H9 (cell line): ENCODE results near the gene ZBTB20. TPM values are rescaled to one million over a fixed set of nuclear protein-coding genes. Genes with fewer than 3 reads are reported as not detected.

Source experiments
- DNase-seq: peaks from one replicate; pipeline ENCODE4 v3.0.0-alpha.2; 2017
- H2AFZ ChIP-seq: one replicate; pipeline ENCODE4 v1.6.1; 2013; ENCODE audit warnings: mild to moderate bottlenecking, low read length, control low read depth, moderate library complexity
- H2AK5ac ChIP-seq: 2 replicates; pipeline ENCODE4 v1.6.1; 2013; ENCODE audit warnings: low read length, control low read depth, mixed read lengths; ENCODE audit not compliant: insufficient read length
- H2BK120ac ChIP-seq: one replicate; pipeline ENCODE4 v1.6.1; 2013; ENCODE audit warnings: low read depth, mild to moderate bottlenecking, low read length, control low read depth, inconsistent platforms; ENCODE audit not compliant: poor library complexity, severe bottlenecking
- H2BK12ac ChIP-seq: 2 replicates; pipeline ENCODE4 v1.6.1; 2013; ENCODE audit warnings: low read length, control low read depth, mixed read lengths, low read depth; ENCODE audit not compliant: insufficient read length
- H2BK15ac ChIP-seq: 2 replicates; pipeline ENCODE4 v1.6.1; 2013; ENCODE audit warnings: low read depth, low read length, control low read depth
- H2BK20ac ChIP-seq: one replicate; pipeline ENCODE4 v1.6.1; 2013; ENCODE audit warnings: low read depth, mild to moderate bottlenecking, low read length, control low read depth, inconsistent platforms; ENCODE audit not compliant: poor library complexity, severe bottlenecking
- H2BK5ac ChIP-seq: 2 replicates; pipeline ENCODE4 v1.6.1; 2013; ENCODE audit warnings: low read length, control low read depth, mixed read lengths; ENCODE audit not compliant: insufficient read length
- H3K14ac ChIP-seq: 2 replicates; pipeline ENCODE4 v1.6.1; 2013; ENCODE audit warnings: low read length, control low read depth; ENCODE audit not compliant: insufficient read depth
- H3K18ac ChIP-seq: 2 replicates; pipeline ENCODE4 v1.6.1; 2013; ENCODE audit warnings: low read depth, mild to moderate bottlenecking, mixed read lengths, low read length, control low read depth; ENCODE audit not compliant: insufficient read length
- H3K23ac ChIP-seq: 2 replicates; pipeline ENCODE4 v1.6.1; 2013; ENCODE audit warnings: low read length, control low read depth, mixed read lengths, low read depth; ENCODE audit not compliant: insufficient read length
- H3K23me2 ChIP-seq: 2 replicates; pipeline ENCODE4 v1.6.1; 2013; ENCODE audit warnings: low read depth, mild to moderate bottlenecking, mixed read lengths, low read length, control low read depth; ENCODE audit not compliant: insufficient read length, poor library complexity, severe bottlenecking
- H3K27ac ChIP-seq: 2 replicates; pipeline ENCODE4 v1.5.1; 2013; ENCODE audit warnings: low read length, control low read depth, mixed read lengths, low read depth; ENCODE audit not compliant: insufficient read length
- H3K27me3 ChIP-seq: 2 replicates; pipeline ENCODE4 v1.6.1; 2013; ENCODE audit warnings: low read length, control low read depth, inconsistent platforms; ENCODE audit not compliant: insufficient read depth
- H3K4ac ChIP-seq: 2 replicates; pipeline ENCODE4 v1.6.1; 2013; ENCODE audit warnings: low read depth, mild to moderate bottlenecking, control low read depth, inconsistent platforms, low read length, moderate library complexity
- H3K4me1 ChIP-seq: 2 replicates; pipeline ENCODE4 v1.6.1; 2013; ENCODE audit warnings: low read length, control low read depth, inconsistent platforms; ENCODE audit not compliant: insufficient read depth
- H3K4me2 ChIP-seq: 2 replicates; pipeline ENCODE4 v1.6.1; 2013; ENCODE audit warnings: low read length, control low read depth, mixed read lengths; ENCODE audit not compliant: insufficient read length, insufficient read depth
- H3K56ac ChIP-seq: 2 replicates; pipeline ENCODE4 v1.6.1; 2013; ENCODE audit warnings: low read depth, mild to moderate bottlenecking, mixed read lengths, low read length, control low read depth; ENCODE audit not compliant: insufficient read length
- H3K79me1 ChIP-seq: 2 replicates; pipeline ENCODE4 v1.6.1; 2013; ENCODE audit warnings: low read depth, mild to moderate bottlenecking, moderate library complexity, low read length, control low read depth, inconsistent platforms; ENCODE audit not compliant: insufficient read depth, poor library complexity, severe bottlenecking
- H3K79me2 ChIP-seq: 2 replicates; pipeline ENCODE4 v1.6.1; 2013; ENCODE audit warnings: low read length, control low read depth, inconsistent platforms; ENCODE audit not compliant: insufficient read depth
- H3K9ac ChIP-seq: 2 replicates; pipeline ENCODE4 v1.6.1; 2013; ENCODE audit warnings: low read length, control low read depth, mixed read lengths; ENCODE audit not compliant: insufficient read length; ENCODE audit errors: extremely low read depth
- H3K9me3 ChIP-seq: one replicate; pipeline ENCODE4 v1.6.1; 2013; ENCODE audit warnings: low read depth, low read length, inconsistent platforms; ENCODE audit not compliant: control insufficient read depth
- H3T11ph ChIP-seq: one replicate; pipeline ENCODE4 v1.6.1; 2013; ENCODE audit warnings: mild to moderate bottlenecking, low read length, control low read depth, inconsistent platforms
- H4K20me1 ChIP-seq: one replicate; pipeline ENCODE4 v1.6.1; 2013; ENCODE audit not compliant: control insufficient read depth, insufficient read length, insufficient read depth
- H4K5ac ChIP-seq: 2 replicates; pipeline ENCODE4 v1.6.1; 2013; ENCODE audit warnings: low read depth, mild to moderate bottlenecking, mixed read lengths, low read length, control low read depth; ENCODE audit not compliant: insufficient read length
- H4K8ac ChIP-seq: replicated peaks from 2 replicates; pipeline ENCODE4 v1.6.1; 2013; ENCODE audit warnings: low read length, control low read depth, mixed read lengths, low read depth; ENCODE audit not compliant: insufficient read length
- H4K91ac ChIP-seq: 2 replicates; pipeline ENCODE4 v1.6.1; 2013; ENCODE audit warnings: low read depth, mild to moderate bottlenecking, moderate library complexity, mixed read lengths, low read length, control low read depth; ENCODE audit not compliant: insufficient read length
- H3K27ac Mint-ChIP-seq, 3 experiments: 2 replicates in 2 of 3; 3 replicates in 1 of 3; pipeline ENCODE4 v1.8.0; 2020 to 2021; ENCODE audit warnings: mixed read lengths in 3 of 3, mild to moderate bottlenecking in 1 of 3, moderate library complexity in 1 of 3
- H3K27me3 Mint-ChIP-seq: 2 replicates; pipeline ENCODE4 v1.8.0; 2021; ENCODE audit warnings: low read depth, mild to moderate bottlenecking, moderate library complexity, mixed read lengths
- H3K36me3 Mint-ChIP-seq, 3 experiments: 2 replicates in 2 of 3; 3 replicates in 1 of 3; pipeline ENCODE4 v1.8.0; 2020 to 2021; ENCODE audit warnings: low read depth in 3 of 3, mixed read lengths in 3 of 3; ENCODE audit not compliant: insufficient read depth in 1 of 3
- H3K4me1 Mint-ChIP-seq, 2 experiments: 2 replicates each; pipeline ENCODE4 v1.8.0; 2020; ENCODE audit warnings: mixed read lengths in 2 of 2
- H3K4me3 Mint-ChIP-seq, 2 experiments: 2 replicates in 1 of 2; 3 replicates in 1 of 2; pipeline ENCODE4 v1.8.0; 2020 to 2021; ENCODE audit warnings: mild to moderate bottlenecking in 2 of 2, mixed read lengths in 2 of 2, moderate library complexity in 1 of 2
- H3K9me3 Mint-ChIP-seq, 2 experiments: 2 replicates in 1 of 2; 3 replicates in 1 of 2; pipeline ENCODE4 v1.8.0; 2020; ENCODE audit warnings: mild to moderate bottlenecking in 2 of 2, mixed read lengths in 2 of 2, moderate library complexity in 1 of 2
- CTCF ChIP-seq: fragments of 200-600 bp; sonication (generic); conservative IDR thresholded peaks from 3 replicates; pipeline ENCODE4 v1.8.0; 2021; ENCODE audit warnings: antibody characterized with exemption, mild to moderate bottlenecking
- WGBS: extraction: QIAGEN DNeasy Blood & Tissue Kit; methylation state at CpG from one replicate; pipeline ENCODE4 v1.1.7; 2013; ENCODE audit warnings: missing lambda C conversion rate, low lambda C conversion rate, mixed read lengths; ENCODE audit not compliant: insufficient read length; ENCODE audit errors: extremely low coverage; 5-methylcytosine and 5-hydroxymethylcytosine counted together
- total RNA-seq: library from RNA; stranded (reverse); gene quantifications from 2 replicates; pipeline ENCODE4 v1.2.1, GENCODE V29; 2021

ZBTB20 gene
- total RNA-seq, 1 experiment from 2014 or later: 0.70 TPM

GRCh38 chr3:114384558-114384903 lies 762.6 kb downstream of the ZBTB20 start:
- H3K4me3 Mint-ChIP-seq: no peak overlapping the region
- Histone ChIP-seq H2BK5ac (no peak overlapping the region), H2BK20ac (no peak overlapping the region), H2BK15ac (no peak overlapping the region), H4K91ac (no peak overlapping the region), H2AFZ (no peak overlapping the region), H2AK5ac (no peak overlapping the region), H4K5ac (no peak overlapping the region), H3K4me1 (0 out of 2 replicates have a peak, but pooled peaks cover 3% of the 10 kb centered on the region), H3K23ac (no peak overlapping the region), H3K4me2 (no peak overlapping the region), H2BK120ac (no peak overlapping the region), H4K20me1 (no peaks in the 10 kb centered on the region), H4K8ac (no peak overlapping the region), H3K9ac (no peak overlapping the region), H3K79me1 (no peaks in the 10 kb centered on the region), H3K14ac (no peak overlapping the region), H3K9me3 (no peaks in the 10 kb centered on the region), H3K23me2 (no peaks in the 10 kb centered on the region), H3K27ac (no peak overlapping the region), H2BK12ac (no peak overlapping the region), H3K56ac (no peak overlapping the region), H3K79me2 (no peaks in the 10 kb centered on the region), H3K18ac (no peak overlapping the region), H3T11ph (no peak overlapping the region), H3K4ac (no peak overlapping the region), H3K27me3 (no peaks in the 10 kb centered on the region)
- H3K27me3 Mint-ChIP-seq: no peaks in the 10 kb centered on the region
- H3K36me3 Mint-ChIP-seq: no peaks in the 10 kb centered on the region
- no peak for TF ChIP-seq CTCF
- no peaks in the 10 kb centered on the region for H3K9me3 Mint-ChIP-seq
- H3K4me1 Mint-ChIP-seq: peaks cover 5 to 9% of the 10 kb centered on the region in 2 experiments
- DNase-seq: no peak
- no CpG with 5 or more reads among the region's 4 CpGs for WGBS
- H3K27ac Mint-ChIP-seq: no peak overlapping the region
